ENCODE data around the gene LMO1.

- TF ChIP-seq YY1 (IDR thresholded peaks at IDR 0.05; ENCODE audit: insufficient read depth, insufficient read length) = no peak
- no peak for TF ChIP-seq ZNF274 (IDR thresholded peaks at IDR 0.05; ENCODE audit: low read depth, low read length)
These were observed 54.4 kb downstream of the LMO1 start for GRCh38 chr11:8209208-8209807.

Measured in NT2/D1 (cell line).